NCI-H1694 treated with DMSO at 0.1 percent for 48 hours (cell line): ENCODE results near the gene PLCL2.

Experiments
- DNase-seq: peaks from one replicate; lab custom pipeline; 2025; lab: John Stamatoyannopoulos, UW

The PLCL2 gene

DNA sequence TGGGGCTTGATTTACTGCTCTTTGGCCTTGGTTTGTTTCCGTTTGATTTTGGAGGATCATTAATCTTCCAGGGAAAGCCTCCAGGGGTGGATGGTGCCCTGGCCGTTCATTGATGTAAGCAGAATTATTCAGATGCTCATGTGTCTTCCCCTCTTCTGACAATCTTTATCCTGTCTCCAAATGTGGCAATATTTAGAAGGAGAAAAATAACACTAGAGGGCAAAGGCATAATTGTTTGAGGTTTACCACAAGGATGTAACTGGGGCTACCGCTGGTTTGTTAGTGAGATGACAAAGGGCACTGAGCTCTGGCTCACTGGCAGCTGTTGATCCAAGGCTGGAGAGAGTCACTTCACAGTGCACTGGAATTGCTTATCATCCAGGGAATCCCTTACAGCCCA lies 18.2 kb upstream of the PLCL2 start:
- no peak for DNase-seq

DNA sequence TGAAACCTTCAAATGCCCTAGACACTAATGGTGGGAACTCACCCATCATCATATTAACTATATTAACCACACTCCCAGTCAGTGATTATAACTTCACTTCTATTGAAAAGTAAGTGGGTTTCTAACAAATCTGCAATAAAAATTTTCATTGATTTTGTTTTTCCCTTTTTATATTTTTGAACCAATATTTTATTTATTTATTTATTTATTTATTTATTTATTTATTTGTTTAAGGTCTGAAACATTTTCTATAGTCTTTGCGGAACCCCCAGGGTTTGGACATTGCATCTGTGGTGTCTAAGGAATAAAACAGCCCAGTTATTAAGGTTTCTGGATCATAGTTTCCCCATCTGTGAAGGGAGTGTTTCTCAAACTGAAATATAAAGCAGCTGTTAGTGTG lies 16.2 kb upstream of the PLCL2 start:
- no peak for DNase-seq

DNA sequence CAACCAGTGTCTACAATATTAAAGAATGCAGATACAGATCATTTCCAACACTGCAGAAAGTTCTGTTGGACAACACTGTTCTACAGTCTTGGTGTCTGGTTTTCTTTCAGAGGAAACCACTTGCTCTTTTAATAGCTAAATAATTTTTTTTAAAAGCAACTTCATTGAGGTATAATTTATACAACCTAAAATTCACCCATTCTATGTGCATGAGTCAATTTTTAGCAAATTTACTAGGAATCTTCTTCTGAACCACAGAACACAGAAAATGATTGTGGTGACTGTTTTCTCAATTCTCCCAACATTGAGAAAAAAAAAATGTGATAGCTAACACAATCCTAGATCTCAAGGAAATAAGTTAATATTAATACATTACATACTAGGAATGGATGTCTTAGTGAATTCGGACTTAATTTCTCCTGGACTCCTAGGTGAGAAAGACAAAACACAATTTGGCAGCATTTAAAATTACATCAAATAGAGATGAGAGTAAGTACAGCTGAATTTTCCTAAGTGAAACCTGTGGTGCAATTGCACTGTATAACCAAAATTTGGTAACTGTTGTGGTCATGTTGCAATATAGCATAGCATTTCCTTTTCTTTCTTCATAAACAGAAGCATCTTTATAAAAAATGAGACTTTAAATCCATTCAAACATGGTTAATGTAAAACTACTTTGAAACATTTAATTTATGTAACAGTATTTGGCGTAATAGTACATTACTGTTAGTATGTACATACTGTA lies 15.3 kb upstream of the PLCL2 start:
- no peak for DNase-seq

DNA sequence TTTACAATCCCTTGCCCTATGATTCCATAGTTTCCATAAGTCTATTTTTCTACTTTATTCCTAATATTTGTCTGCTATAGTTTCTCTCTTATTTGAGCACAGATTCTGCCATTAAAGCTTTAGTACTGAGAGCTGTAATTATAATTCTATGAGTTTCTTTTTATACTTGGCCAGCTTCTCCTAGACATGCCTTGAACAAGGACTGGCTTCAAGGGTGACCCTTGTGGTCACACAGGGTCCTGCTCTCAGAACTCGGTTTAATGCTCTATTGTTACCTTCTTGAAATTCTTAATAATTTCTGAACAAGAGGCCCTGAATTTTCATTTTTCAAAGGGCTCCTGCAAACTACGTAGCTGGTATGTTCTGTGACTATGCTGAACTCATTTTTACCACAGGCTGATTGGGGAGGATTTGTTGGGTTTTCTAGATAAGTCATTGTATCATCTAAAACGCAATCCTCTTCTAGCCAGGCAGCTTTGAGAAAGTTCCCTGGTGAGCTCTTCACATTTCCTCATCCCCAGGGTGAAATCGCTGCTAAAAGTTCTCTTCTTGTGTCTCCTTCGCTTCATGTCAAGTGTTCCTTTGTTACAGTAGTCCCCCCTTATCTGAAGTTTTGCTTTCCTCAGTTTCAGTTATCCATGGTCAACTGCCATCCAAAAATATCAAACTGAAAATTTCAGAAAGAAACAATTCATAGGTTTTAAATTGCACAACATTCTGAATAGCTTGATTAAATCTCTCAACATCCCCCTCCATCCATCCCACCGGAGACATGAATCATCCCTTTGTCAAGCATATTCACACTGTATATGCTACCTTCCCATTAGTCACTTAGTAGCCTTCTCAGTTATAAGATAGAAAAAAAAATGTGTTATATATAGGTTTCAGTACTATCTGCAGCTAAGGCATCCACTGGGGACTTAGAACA lies 12.6 kb upstream of the PLCL2 start:
- DNase-seq: no peak

DNA sequence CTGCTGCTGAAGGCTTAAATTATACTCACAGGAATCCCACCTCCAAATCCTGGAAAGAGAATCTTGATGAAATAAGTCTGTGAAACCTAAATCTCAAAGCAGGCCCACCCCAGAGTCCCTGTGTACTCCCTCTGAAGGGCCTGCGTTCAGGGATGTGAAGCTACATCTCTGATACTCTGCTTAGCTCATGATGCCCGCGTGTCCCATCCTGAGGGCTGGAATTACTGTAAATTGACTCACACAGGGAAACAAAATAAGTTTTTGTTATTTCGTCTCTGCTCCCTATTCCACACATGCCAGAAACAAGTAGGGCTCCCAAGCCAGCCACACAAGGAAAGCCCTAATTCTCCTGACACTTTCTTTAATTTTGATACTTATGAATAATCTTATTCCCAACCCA lies 10.9 kb upstream of the PLCL2 start:
- no peak for DNase-seq

DNA sequence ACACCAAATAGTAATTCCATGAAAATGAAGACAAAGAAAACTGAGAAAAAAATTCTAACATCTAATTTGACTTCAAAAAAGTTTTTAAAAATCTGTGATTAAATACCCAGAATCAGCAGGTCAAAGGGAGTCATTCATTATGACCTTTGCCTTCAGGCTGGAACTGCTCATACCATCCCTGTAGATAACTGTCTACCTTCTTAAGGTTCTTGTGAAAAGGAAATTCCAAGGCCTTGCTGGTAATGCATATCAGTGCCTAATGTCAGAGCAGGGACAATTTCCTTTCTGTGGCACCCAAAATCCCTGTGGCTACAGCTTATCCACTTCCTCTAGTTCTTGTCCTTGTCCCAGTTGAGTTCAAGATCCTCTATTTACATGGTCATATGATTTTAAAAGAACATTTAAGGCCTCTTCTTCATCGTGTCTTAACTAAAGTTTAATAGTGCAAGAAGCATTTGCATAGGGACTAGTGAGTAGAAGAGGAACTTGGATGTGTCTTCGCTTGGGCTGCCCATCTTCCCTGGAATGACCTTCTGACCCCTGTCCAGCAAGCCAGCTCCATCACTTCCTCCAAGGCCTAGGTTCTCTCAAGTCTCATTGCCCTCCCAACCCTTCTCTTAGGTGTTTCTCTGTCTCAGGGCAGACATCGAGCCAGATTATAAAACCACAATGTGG lies 8.7 kb upstream of the PLCL2 start:
- no peak for DNase-seq

DNA sequence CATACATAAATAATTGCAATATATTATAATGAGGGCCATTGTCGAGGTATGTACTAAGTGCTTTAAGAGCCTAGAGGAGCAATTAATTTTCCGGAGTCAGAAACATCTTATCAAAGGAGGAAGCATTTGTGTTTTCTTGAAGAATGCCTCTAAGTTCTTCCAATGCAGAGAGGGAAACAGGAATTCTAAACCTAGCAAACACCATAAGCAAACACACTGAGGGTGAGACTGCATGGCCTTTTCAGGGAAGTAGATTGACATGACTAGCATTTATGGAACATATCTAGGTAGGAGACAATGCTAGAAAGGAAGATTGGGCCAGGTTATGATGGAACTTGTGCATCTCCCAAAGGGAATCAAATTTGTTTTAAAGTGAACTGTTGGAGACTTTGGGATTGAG lies 7.2 kb upstream of the PLCL2 start:
- DNase-seq: no peak

DNA sequence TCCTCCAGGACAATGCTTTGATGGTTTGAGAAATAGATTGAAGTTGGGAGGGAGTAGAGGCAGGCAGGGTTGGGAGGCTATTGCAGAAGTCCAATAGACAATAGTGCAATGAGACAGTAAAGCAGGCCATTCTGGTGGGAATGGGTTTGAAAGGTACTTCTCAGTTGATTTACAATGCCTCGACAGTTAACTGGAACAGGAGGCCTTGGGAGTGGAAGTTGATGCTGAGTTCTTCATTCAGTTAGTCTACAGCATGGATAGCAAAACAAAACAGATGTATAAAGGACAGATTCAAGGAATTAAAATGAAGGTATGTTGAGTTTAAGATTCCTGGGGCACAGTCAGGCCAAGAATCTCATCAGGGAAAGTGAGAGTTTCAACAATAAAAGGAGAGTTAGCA lies 6.8 kb upstream of the PLCL2 start:
- no peak for DNase-seq

DNA sequence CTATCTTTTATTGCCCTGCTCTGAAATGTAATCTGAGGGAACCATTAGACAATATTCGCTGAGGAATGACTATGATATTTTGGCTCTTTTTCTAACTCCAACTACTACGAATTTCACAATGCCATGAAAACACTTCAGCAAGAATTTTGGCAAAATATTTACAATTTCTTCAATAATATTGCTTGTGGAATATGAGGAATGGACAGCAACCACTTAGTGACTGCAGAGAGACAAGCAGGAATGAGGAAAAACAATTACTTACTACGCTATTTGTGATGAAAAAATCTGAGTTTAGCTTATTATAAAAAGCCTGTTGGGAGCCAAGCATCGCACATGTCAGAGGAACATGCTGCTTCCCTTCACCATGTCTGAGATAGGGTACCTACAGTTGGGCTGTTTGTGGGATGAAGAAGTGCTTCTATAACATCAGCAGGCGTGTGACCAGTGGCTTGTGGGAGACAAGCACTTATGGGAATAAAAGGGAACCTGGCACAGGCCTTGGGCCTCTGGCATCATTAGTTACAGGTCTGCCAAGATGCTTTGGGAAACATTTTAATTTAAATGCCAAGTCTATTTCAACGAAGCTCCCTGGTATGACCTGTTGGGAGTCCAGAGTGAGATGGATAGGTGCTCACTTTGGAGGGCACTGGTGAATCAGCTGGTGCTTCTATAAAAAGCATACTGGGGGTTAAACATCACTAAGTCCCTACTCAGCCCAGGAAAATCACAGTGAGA lies 2.7 kb upstream of the PLCL2 start:
- DNase-seq: no peak

DNA sequence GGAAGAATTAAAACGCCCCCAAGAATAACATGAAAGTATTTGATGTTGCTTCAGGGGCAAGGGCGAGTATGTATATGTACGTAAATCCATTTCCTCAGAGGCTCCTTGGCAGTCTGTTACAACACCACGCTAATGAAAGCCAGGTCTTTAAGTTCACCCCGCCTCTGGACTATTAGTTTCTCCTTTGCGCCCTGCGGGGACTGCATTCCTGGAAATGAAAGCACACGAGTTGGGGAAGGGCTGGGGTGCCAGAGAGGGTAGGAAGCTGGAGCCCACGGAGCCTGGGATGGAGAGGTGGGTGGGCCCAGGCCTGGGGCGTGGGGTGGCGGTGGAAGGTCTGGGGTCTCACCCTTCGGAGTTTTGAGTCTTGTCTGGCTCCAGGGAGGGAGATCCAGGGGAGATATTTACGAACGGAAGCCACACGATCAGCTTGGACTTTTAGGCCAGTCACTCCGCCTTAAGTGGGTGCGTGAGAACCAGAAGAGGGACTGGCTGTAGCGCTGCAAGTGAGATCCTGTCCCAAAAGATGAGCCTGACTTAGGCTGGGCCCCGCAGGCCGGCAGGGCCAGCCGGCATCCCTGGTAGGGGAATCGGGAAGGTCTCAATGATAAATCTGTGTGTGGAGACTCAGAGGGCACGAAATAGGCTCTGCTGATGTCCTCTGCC lies 1.6 kb upstream of the PLCL2 start:
- no peak for DNase-seq

DNA sequence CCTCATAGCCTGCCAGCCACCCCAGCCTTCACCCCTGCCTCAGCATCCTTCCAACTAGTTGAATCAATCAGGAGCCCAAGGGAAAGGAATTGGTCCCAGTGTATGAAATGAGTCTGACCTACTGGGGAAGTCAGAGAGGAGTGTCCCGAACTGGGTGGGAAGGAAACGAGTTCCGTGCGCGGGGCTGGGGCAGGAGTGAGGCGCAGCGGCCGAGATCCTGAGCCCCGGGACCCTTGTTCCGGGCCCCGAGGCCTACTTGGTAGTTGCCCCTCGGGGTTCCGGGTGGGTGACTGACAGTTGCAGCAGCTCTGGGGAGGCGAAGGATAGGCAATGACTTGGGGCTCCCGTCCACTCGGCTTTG lies 1.1 kb upstream of the PLCL2 start:
- no peak for DNase-seq

DNA sequence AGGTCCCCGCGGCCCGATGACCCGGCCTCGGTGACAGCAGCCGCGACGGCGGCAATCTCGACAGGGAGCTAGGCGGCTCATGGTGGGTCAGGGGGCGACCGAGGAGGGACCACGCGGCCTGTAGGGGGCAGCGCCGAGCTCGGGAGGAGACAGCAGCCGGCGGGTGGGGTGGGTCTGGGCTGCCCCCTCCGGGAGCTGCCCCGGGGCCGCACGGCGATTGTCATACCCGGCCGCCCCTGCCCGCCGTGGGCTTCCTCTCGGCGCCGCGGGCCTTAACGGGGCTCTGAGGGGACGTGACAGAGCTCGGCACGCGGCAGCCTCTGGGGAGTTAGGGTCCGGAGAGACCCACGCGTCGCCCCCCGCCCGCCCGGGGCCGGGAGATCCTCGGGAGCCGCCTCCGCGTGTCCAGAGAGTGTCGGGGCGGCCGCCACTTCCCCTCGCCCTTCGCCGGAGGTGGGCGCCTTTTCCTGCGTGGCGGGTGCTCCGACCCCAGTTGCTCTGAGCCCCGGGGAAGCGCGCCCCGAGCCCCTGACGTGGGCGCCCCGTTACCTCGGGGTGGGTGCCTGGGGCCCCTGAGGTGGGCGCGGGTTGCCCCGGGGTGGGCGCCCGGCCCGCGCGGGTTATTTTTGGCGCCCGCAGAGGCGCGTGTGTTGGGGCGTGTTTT lies 539 bp upstream of the PLCL2 start:
- no peak for DNase-seq

DNA sequence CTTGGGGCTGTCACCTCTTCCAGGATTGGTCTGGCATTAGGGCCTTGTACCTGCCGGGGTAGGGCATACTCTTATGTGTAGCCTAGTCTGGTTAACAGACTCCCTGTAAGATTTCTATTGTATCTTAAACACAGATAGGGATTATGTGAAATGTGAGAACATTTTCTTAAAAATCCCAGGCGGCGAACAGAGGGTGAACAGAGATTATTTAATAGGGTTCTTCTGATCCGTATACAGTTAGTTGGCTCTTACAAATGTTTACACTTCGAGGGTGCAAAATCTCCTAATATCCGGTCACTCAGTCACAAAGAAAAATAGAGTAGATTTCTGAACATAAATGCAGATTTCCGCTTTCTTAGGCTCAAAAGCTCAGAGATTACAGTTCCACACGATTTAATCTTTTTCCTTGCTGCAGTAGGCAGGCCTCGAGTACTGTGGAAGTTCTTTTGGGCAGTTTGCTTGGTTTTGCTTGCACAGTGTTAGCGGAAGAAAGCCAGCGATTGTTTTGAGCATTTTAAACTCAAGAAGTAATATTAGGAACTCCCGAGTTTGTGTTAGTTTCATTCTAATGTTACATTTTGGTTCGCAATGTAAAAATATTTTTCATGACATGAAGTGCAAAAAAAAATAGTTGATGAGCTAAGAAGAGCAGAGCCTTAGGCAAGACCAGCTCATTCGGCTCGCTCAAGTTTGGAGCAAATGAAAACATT lies 993 bp downstream of the PLCL2 start:
- no peak for DNase-seq

DNA sequence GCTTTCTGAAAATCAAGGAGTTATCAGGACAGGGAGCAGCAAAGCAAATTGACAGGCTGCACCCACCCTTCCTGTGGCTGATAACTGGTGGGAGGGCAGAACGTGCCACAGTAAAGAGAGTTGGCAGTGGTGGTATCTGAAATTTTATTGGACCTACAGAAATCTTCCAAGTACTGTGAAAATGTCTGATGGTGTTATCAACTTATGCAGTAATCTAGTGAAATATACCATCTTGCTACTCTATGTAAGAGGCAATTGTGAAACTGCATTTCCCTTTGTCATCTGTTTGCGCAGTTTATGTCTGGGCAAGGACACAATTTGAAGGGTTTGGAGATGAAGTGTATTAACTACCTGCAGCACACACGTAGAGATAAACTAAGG lies 1.5 kb downstream of the PLCL2 start:
- no peak for DNase-seq

DNA sequence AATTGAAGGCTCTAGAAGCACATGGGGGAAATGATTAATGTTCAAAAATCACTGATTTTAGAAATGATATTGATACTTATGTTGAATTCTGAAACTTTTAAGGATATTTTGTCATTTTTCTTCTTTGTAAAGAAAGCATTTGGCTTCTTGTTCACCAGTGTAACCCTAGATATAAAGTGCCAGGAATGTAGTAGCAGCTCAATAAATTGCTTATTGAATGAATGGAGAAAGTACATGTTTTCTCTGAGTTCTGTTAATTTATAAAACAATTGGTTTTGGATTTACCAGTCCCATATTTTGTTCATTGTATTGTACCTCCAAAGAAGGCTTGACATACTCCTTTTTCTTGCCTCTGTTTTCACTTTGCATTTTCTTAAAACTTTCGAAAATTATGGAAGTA lies 2.4 kb downstream of the PLCL2 start:
- DNase-seq: no peak

DNA sequence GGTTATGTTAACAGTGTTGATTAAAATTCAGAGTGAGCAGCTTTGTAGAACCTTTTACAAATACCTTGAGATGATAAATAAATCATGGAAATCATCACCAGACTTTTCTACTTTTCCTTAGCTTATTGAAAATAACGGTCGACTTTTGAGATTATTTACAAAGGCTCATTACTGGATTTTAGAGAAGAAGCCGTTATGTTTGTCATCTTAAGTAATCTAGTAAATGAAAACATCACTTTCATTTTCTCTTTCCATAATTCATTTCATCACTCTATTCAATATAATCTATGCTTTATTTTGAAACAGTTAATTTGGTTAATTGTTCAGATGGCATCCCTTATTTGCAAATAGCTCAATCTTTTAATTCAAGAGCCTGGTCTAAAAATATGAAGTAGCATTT lies 3.6 kb downstream of the PLCL2 start:
- DNase-seq: no peak

DNA sequence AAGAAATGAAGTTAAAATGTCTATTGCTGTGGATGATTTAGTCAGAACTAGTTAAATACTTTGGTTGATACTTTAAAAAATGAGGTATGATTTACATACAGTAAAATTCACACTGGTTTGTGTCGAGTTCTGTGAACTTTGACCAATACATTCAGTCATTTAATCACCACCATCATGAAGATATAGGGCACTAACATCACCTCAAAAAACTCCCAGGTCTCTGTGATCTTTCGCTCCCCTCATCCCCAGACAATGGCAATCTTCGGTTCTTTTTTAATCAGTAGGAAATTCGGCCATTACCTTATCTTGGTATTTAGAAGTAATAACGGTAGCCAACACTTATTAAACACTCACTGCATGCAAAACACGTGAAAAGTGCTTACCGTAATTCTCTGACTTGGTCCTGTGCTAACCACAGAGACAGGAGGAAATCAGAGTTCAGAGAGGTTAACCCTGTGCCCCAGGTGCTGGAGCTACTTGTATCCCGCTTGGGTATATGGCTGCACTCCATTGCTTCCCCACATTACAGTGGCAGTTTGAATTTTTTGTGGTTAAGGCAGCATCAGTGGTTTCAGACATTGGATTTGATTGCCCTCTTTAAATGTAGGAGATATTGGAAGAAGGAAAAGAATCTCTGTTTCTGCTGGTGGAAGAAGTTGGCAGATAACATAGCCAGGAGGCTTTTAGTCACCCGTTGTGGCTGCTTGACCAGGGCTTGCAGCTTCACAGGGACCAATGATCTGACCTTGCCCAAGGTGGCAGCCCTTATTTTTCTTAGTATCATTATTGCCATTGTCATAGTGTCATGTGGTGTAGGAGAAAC lies 4.2 kb downstream of the PLCL2 start:
- no peak for DNase-seq

DNA sequence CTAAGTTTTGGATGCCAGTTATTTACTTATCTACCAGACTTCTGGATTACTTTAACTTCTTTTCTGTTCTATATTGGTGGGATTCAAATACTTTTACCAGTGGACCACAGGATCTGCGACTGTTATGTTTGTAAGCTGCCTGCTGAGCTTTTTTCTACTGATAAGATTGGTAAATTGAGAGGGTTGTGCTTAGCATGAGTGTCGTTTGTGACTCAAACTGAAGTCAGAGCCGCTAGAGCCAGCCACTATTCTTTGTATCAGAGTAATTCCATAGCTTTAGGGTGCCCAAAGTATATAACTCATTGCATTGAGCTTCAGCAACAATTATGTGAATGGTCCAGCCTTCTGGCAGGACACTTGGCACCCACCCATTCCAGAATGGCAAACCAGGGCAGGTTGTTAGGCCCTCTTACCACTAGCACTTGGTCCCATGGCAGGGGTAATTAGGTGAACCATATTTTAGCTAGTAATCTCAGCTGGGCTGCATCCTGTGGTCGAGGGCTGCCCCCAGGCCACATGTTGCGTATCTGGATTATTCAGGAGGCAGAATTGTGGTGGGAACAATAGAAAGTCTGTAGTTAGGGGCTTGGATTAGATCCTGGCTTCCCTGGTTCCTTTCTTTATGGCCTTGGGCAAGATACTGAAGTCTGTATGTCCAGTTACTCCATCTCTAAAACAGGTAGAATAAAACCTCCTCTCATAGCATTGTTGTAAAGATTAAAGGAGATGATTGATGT lies 6.0 kb downstream of the PLCL2 start:
- no peak for DNase-seq

DNA sequence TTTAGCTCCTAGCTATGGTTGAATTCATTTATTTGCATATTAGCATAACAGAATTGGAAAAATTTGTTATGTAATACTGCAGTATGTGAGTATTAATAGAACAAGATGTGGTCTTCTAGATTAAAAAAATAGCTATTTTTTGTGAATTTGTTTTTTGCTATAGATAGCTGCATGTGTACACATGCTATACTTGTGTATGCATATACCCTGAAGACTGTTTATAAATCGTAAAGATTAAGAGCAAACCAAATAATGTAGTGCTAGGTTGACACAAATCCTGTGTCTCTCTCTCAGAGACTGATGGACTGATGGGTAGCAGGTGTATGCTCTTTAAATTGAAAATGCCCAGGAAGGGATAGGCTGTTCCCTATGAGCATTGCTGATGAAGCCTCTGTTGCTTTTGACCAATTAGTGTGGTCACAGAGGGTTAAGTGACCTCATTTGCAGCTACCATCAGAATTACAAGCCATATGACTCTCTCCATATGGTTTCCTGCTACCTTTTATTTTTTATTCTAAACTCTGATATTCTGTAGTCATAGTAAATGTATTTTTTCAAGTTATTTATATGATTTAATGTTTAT lies 9.0 kb downstream of the PLCL2 start:
- no peak for DNase-seq
